Transverse colon (tissue), 3 donors: ENCODE results near the gene GOPC.

Source experiments
- EP300 ChIP-seq: sonication (generic); formaldehyde crosslinking; IDR thresholded peaks from one replicate; pipeline ENCODE4 v1.6.1; 2017; ENCODE audit warnings: antibody characterized with exemption, low read depth
- POLR2A ChIP-seq: fragments of 450-650 bp; IDR thresholded peaks from one replicate; pipeline ENCODE4 v1.6.1; 2016; ENCODE audit warnings: antibody characterized with exemption, mild to moderate bottlenecking, moderate library complexity
- TF ChIP-seq, protein P1 (sequence below), 5 experiments: fragments of 200-600 bp in 3 of 5; fragments of 450-650 bp in 2 of 5; sonication (generic) in 3 of 5; IDR thresholded peaks; 1 replicate in 2 of 5; 2 replicates in 3 of 5; pipeline ENCODE4 v1.5.1; 2016 to 2017; ENCODE audit warnings: antibody characterized with exemption in 5 of 5, inconsistent platforms in 3 of 5, mild to moderate bottlenecking in 2 of 5, moderate library complexity in 1 of 5

DNA sequence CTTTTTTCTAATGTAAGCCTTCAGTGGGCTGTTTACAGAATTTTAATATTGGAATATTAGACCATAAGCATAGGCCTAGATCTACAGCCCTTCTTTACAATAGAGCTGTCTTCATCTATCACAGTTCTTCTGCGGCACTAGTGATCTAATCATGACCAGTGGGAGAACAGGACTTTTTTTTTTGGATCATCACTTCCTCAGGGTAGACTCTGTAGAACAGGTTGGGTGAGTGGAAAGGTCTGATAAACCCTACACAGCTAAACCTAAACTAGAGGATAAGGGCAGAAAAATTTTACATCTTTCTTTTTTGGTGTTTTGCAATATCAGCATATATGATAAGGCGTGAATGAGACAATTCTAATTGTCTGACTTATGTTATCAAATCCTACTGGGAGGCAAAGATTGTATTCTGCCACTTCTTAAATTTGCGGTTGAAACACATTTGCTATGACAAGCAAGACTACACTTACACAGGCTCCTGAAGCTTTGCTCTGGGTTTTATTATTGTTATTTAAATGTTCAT, 52.2 kb downstream of the GOPC start:
- TF ChIP-seq POLR2A (no peak), EP300 (no peak)
- TF ChIP-seq, protein P1, sequence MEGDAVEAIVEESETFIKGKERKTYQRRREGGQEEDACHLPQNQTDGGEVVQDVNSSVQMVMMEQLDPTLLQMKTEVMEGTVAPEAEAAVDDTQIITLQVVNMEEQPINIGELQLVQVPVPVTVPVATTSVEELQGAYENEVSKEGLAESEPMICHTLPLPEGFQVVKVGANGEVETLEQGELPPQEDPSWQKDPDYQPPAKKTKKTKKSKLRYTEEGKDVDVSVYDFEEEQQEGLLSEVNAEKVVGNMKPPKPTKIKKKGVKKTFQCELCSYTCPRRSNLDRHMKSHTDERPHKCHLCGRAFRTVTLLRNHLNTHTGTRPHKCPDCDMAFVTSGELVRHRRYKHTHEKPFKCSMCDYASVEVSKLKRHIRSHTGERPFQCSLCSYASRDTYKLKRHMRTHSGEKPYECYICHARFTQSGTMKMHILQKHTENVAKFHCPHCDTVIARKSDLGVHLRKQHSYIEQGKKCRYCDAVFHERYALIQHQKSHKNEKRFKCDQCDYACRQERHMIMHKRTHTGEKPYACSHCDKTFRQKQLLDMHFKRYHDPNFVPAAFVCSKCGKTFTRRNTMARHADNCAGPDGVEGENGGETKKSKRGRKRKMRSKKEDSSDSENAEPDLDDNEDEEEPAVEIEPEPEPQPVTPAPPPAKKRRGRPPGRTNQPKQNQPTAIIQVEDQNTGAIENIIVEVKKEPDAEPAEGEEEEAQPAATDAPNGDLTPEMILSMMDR (IDR thresholded peaks at IDR 0.05), result no peak
